Osteoblast (primary cell): Measurements from ENCODE around the gene COPA. TPM values are rescaled to one million over a fixed set of nuclear protein-coding genes. Genes with fewer than 3 reads are reported as not detected.
"Not testable (repeated sequence)": the region's sequence is repeated elsewhere in the genome, so short reads cannot be mapped to it uniquely, and the experiment has no call there.

Source experiments
- DNase-seq: peaks from one replicate; pipeline ENCODE4 v3.0.0; 2011; ENCODE audit warnings: low spot score, mixed read lengths; ENCODE audit not compliant: insufficient read length; ENCODE audit errors: missing footprints
- H2AFZ ChIP-seq: 2 replicates; pipeline ENCODE4 v1.6.0; 2011; ENCODE audit warnings: mild to moderate bottlenecking, low read length
- H3K27ac ChIP-seq: 2 replicates; pipeline ENCODE4 v1.5.1; 2011; ENCODE audit warnings: mild to moderate bottlenecking, low read depth, low read length, moderate library complexity
- H3K27me3 ChIP-seq: 2 replicates; pipeline ENCODE4 v1.6.0; 2012; ENCODE audit warnings: mild to moderate bottlenecking, control low read depth, inconsistent platforms, low read length, moderate library complexity; ENCODE audit not compliant: insufficient read depth
- H3K36me3 ChIP-seq: 2 replicates; pipeline ENCODE4 v1.5.1; 2011; ENCODE audit warnings: mild to moderate bottlenecking, low read length, control low read depth, moderate library complexity; ENCODE audit not compliant: insufficient read depth
- H3K4me1 ChIP-seq: 2 replicates; pipeline ENCODE4 v1.5.1; 2011; ENCODE audit warnings: mild to moderate bottlenecking, low read length, control low read depth, moderate library complexity; ENCODE audit not compliant: insufficient read depth
- H3K4me2 ChIP-seq: 2 replicates; pipeline ENCODE4 v1.6.0; 2011; ENCODE audit warnings: mild to moderate bottlenecking, low read length; ENCODE audit not compliant: insufficient read depth
- H3K4me3 ChIP-seq: fragments of 200-600 bp; sonication (generic); 3 replicates; pipeline ENCODE4 v1.5.1; 2012; ENCODE audit warnings: mild to moderate bottlenecking, low read length, inconsistent platforms; ENCODE audit not compliant: insufficient read depth
- H3K79me2 ChIP-seq: 2 replicates; pipeline ENCODE4 v1.6.0; 2012; ENCODE audit warnings: mild to moderate bottlenecking, low read length, control low read depth, inconsistent platforms; ENCODE audit not compliant: insufficient read depth
- H3K9me3 ChIP-seq: 2 replicates; pipeline ENCODE4 v1.5.1; 2011; ENCODE audit warnings: low read depth, low read length, control low read depth
- H4K20me1 ChIP-seq: 2 replicates; pipeline ENCODE4 v1.6.0; 2012; ENCODE audit warnings: mild to moderate bottlenecking, low read length, control low read depth; ENCODE audit not compliant: insufficient read depth
- CTCF ChIP-seq: IDR thresholded peaks from 2 replicates; pipeline ENCODE4 v1.5.1; 2011; ENCODE audit warnings: mild to moderate bottlenecking, low read depth, low read length, moderate library complexity; ENCODE audit errors: extremely low read depth
- total RNA-seq: library from RNA; depleted of rRNA; stranded (reverse); fragments of >200 nt; gene quantifications from 2 replicates; pipeline ENCODE4 v1.2.3, GENCODE V29; 2012

Gene COPA
- 282 and 335 TPM in 2 replicates for total RNA-seq

GRCh38 chr1:160342953-160343869 is at the start of gene COPA, which contains the start of gene NCSTN:
TSS of gene COPA (minus strand) at chr1:160343250. CDS start at chr1:160343170, 80 bp downstream.
TSS of gene NCSTN (plus strand) at chr1:160343383. CDS start at chr1:160343397, 14 bp downstream.
- peaks cover 41% of the 10 kb centered on the region for H4K20me1 ChIP-seq
- peak; percentile 91 for DNase-seq
- no peaks in the 10 kb centered on the region for H3K27me3 ChIP-seq
- peaks cover 32% of the 10 kb centered on the region for H3K4me1 ChIP-seq
- no peak for TF ChIP-seq CTCF
- peaks cover 39% of the 10 kb centered on the region for H3K36me3 ChIP-seq
- peak within 1 kb of the TSS; percentile 85 for H3K4me3 ChIP-seq
- no peaks in the 10 kb centered on the region for H3K9me3 ChIP-seq
- peak within 1 kb of the TSS; percentile 99 for H3K27ac ChIP-seq
- peak within 1 kb of the TSS; percentile 93 for H2AFZ ChIP-seq
- peaks cover 87% of the 10 kb centered on the region for H3K79me2 ChIP-seq
- H3K4me2 ChIP-seq = peak within 1 kb of the TSS; percentile 88

GRCh38 chr1:160388406-160388805 is 45.4 kb upstream of the COPA start:
- H3K27me3 ChIP-seq, H3K4me1 ChIP-seq, H3K27ac ChIP-seq, H2AFZ ChIP-seq, H3K79me2 ChIP-seq, H3K9me3 ChIP-seq, H4K20me1 ChIP-seq, DNase-seq, H3K4me2 ChIP-seq, H3K4me3 ChIP-seq, H3K36me3 ChIP-seq: not testable (repeated sequence)

DNA sequence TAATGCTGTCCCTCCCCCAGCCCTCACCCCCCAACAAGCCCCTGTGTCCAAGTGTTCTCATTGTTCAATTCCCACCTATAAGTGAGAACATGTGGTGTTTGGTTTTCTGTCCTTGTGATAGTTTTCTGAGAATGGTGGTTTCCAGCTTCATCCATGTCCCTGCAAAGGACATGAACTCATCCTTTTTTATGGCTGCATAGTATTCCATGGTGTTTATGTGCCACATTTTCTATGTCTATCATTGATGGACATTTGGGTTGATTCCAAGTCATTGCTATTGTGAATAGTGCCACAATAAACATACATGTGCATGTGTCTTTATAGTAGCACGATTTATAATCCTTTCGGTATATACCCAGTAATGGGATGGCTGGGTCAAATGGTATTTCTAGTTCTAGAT is 41.8 kb upstream of the COPA start:
- not testable (repeated sequence) for H3K27me3 ChIP-seq, H4K20me1 ChIP-seq, H3K9me3 ChIP-seq, H3K36me3 ChIP-seq, H3K79me2 ChIP-seq, H2AFZ ChIP-seq, H3K4me3 ChIP-seq, H3K4me1 ChIP-seq, H3K27ac ChIP-seq, DNase-seq, H3K4me2 ChIP-seq

- Histone ChIP-seq H2AFZ (no peak overlapping the region), H3K4me3 (no peak overlapping the region), H3K79me2 (no peaks in the 10 kb centered on the region), H3K4me2 (peak overlapping the region; percentile 37), H3K27ac (no peak overlapping the region), H3K4me1 (peaks cover 16% of the 10 kb centered on the region), H3K36me3 (no peaks in the 10 kb centered on the region), H4K20me1 (no peaks in the 10 kb centered on the region), H3K9me3 (no peaks in the 10 kb centered on the region), H3K27me3 (peaks cover 12% of the 10 kb centered on the region)
- no peak for TF ChIP-seq CTCF
- peak; percentile 85 for DNase-seq
Observed at GRCh38 chr1:160377585-160378206, 34.6 kb upstream of the COPA start.
